Measurements from ENCODE around the gene NFIA. TPM values are rescaled to one million over a fixed set of nuclear protein-coding genes. Genes with fewer than 3 reads are reported as not detected.

NFIA gene
- total RNA-seq, 1 experiment from 2014 or later: 20.9 TPM

GRCh38 chr1:61399199-61399598 is 316.8 kb downstream of the NFIA start:
- no TSS peak for BruUV-seq (replicated peaks)
- TF ChIP-seq POLR2AphosphoS5 (IDR thresholded peaks at IDR 0.05; ENCODE audit: low read depth, low read length) (no peak), CTCF (IDR thresholded peaks at IDR 0.05) (no peak), REST (IDR thresholded peaks at IDR 0.05; ENCODE audit: insufficient read depth in 1 of 2, low read depth in 2 of 2, low read length in 1 of 2) (no peak), TCF7L2 (IDR thresholded peaks at IDR 0.05; ENCODE audit: low read depth, low read length) (no peak), SIN3A (IDR thresholded peaks at IDR 0.05; ENCODE audit: borderline replicate concordance, insufficient read depth, low read depth, low read length) (no peak)
- ChIA-PET CTCF (no interaction called here), POLR2A (no interaction called here)
- Histone ChIP-seq H3K27me3 (ENCODE audit: control insufficient read depth, insufficient read depth, low read length) (no peaks in the 10 kb centered on the region), H3K9me3 (ENCODE audit: control insufficient read depth, insufficient read depth, low read depth, low read length) (no peaks in the 10 kb centered on the region), H3K4me1 (ENCODE audit: control insufficient read depth, insufficient read depth, low read length) (no peaks in the 10 kb centered on the region), H3K27ac (ENCODE audit: low read length) (no peak overlapping the region), H3K36me3 (ENCODE audit: control insufficient read depth, insufficient read depth, low read length) (no peaks in the 10 kb centered on the region), H3K4me3 (ENCODE audit: low read depth in 2 of 2, low read length in 2 of 2) (no peak overlapping the region)
- in situ Hi-C loops (cut with HindIII; ENCODE audit: low pct_unique_long_range_greater_than_20kb, low sequenced_read_pairs): no loop called here
- ATAC-seq (no peak), DNase-seq (ENCODE audit: low read depth, low spot score) (no peak)
- intact Hi-C loops (cut with micrococcal nuclease; ENCODE audit: unreplicated experiment): no loop called here

GRCh38 chr1:61400131-61400770 is 317.9 kb downstream of the NFIA start:
- ChIA-PET CTCF (no interaction called here), POLR2A (no interaction called here)
- intact Hi-C loops (cut with micrococcal nuclease; ENCODE audit: unreplicated experiment): no loop called here
- no peak overlapping the region for H3K27ac ChIP-seq (ENCODE audit: low read length)
- DNase-seq (ENCODE audit: low read depth, low spot score) (no peak), ATAC-seq (no peak)
- TF ChIP-seq CTCF (IDR thresholded peaks at IDR 0.05) (no peak), REST (IDR thresholded peaks at IDR 0.05; ENCODE audit: insufficient read depth in 1 of 2, low read depth in 2 of 2, low read length in 1 of 2) (no peak)
- in situ Hi-C loops (cut with HindIII; ENCODE audit: low pct_unique_long_range_greater_than_20kb, low sequenced_read_pairs): no loop called here
- BruUV-seq (replicated peaks): no TSS peak
- H3K4me1 ChIP-seq (ENCODE audit: control insufficient read depth, insufficient read depth, low read length): no peaks in the 10 kb centered on the region
- no peaks in the 10 kb centered on the region for H3K36me3 ChIP-seq (ENCODE audit: control insufficient read depth, insufficient read depth, low read length)
- H3K4me3 ChIP-seq (ENCODE audit: low read depth in 2 of 2, low read length in 2 of 2): no peak overlapping the region
- no peaks in the 10 kb centered on the region for H3K9me3 ChIP-seq (ENCODE audit: control insufficient read depth, insufficient read depth, low read depth, low read length)
- H3K27me3 ChIP-seq (ENCODE audit: control insufficient read depth, insufficient read depth, low read length): no peaks in the 10 kb centered on the region

Data from Panc1 (cell line).